ENCODE data around the gene HTR4.
"Not testable (repeated sequence)": the region's sequence is repeated elsewhere in the genome, so short reads cannot be mapped to it uniquely, and the experiment has no call there.

HTR4 gene

GRCh38 chr5:148599187-148599586 lies 55.1 kb downstream of the HTR4 start:
- DNase-seq = no peak

GRCh38 chr5:148595697-148596096 lies 58.6 kb downstream of the HTR4 start:
- DNase-seq = no peak

- no peak for DNase-seq
These were observed 67.5 kb downstream of the HTR4 start for GRCh38 chr5:148586796-148587195.

- no peak for DNase-seq
These were observed 68.3 kb downstream of the HTR4 start for GRCh38 chr5:148585988-148586387.

GRCh38 chr5:148584103-148584502 lies 70.2 kb downstream of the HTR4 start:
- DNase-seq = no peak

GRCh38 chr5:148583421-148583965 lies 70.8 kb downstream of the HTR4 start:
- no peak for DNase-seq

GRCh38 chr5:148574167-148574566 lies 80.2 kb downstream of the HTR4 start:
- DNase-seq = no peak

- DNase-seq = no peak
These were observed 81.0 kb downstream of the HTR4 start for GRCh38 chr5:148573374-148573773.

- DNase-seq = peak; percentile 41
These were observed 84.4 kb downstream of the HTR4 start for GRCh38 chr5:148569948-148570347.

- no peak for DNase-seq
These were observed 89.2 kb downstream of the HTR4 start for GRCh38 chr5:148565148-148565547.

- DNase-seq = no peak
These were observed 91.3 kb downstream of the HTR4 start for GRCh38 chr5:148563021-148563420.

- DNase-seq = no peak
These were observed 92.5 kb downstream of the HTR4 start for GRCh38 chr5:148561801-148562311.

- peak; percentile 7 for DNase-seq
These were observed 94.9 kb downstream of the HTR4 start for GRCh38 chr5:148559461-148559860.

GRCh38 chr5:148558892-148559291 lies 95.4 kb downstream of the HTR4 start:
- no peak for DNase-seq

GRCh38 chr5:148556835-148557234 lies 97.5 kb downstream of the HTR4 start:
- DNase-seq = no peak

GRCh38 chr5:148554621-148555020 lies 99.7 kb downstream of the HTR4 start:
- no peak for DNase-seq

- DNase-seq = no peak
These were observed 110.6 kb downstream of the HTR4 start for GRCh38 chr5:148543727-148544126.

GRCh38 chr5:148542812-148543211 lies 111.5 kb downstream of the HTR4 start:
- DNase-seq = no peak

- no peak for DNase-seq
These were observed 113.1 kb downstream of the HTR4 start for GRCh38 chr5:148541054-148541835.

- no peak for DNase-seq
These were observed 113.7 kb downstream of the HTR4 start for GRCh38 chr5:148540647-148541046.

GRCh38 chr5:148539851-148540250 lies 114.5 kb downstream of the HTR4 start:
- no peak for DNase-seq

- DNase-seq = no peak
These were observed 119.1 kb downstream of the HTR4 start for GRCh38 chr5:148535190-148535589.

GRCh38 chr5:148532969-148533670 lies 121.2 kb downstream of the HTR4 start:
- no peak for DNase-seq

GRCh38 chr5:148529450-148529849 lies 124.9 kb downstream of the HTR4 start:
- not testable (repeated sequence) for DNase-seq

Data from NCI-H1092 treated with DMSO at 0.1 percent for 48 hours (cell line).